IMR-90 (cell line): ENCODE results near the gene CARD10. TPM values are rescaled to one million over a fixed set of nuclear protein-coding genes. Genes with fewer than 3 reads are reported as not detected.

Experiments
- ATAC-seq: fragments of 200-7000 bp; cut with Tn5 transposase; 2 replicates; pipeline ENCODE4 v1.9.1; 2020; ENCODE audit warnings: low read depth, mild to moderate bottlenecking, moderate library complexity
- BruUV-seq: library from RNA; stranded (reverse); fragments of 400-500 nt; replicated peaks from 2 replicates; lab custom pipeline; 2021; lab: Mats Ljungman, UMichigan
- CTCF ChIA-PET: fragments of 300-600 bp; formaldehyde crosslinking; extraction: SDS; loops from one replicate; lab custom pipeline; 2021; ENCODE audit warnings: antibody characterized with exemption; lab: Yijun Ruan, JAX
- POLR2A ChIA-PET: fragments of 300-600 bp; sonication (Branson Sonifier 250); formaldehyde crosslinking; loops from one replicate; lab custom pipeline; 2022; ENCODE audit warnings: antibody characterized with exemption; ENCODE audit not compliant: unreplicated experiment; lab: Charles Lee
- DNase-seq: peaks from one replicate; pipeline ENCODE4 v3.0.0; 2013
- H2AFZ ChIP-seq: replicated peaks from 2 replicates; pipeline ENCODE3; 2013; ENCODE audit warnings: low read length, mild to moderate bottlenecking; ENCODE audit not compliant: poor library complexity
- H2AK5ac ChIP-seq: 2 replicates; pipeline ENCODE4 v1.6.1; 2013; ENCODE audit warnings: low read depth, low read length, inconsistent platforms
- H2AK9ac ChIP-seq: replicated peaks from 2 replicates; pipeline ENCODE3; 2013; ENCODE audit warnings: mild to moderate bottlenecking, low read depth, low read length, moderate library complexity; ENCODE audit not compliant: poor library complexity
- H2BK120ac ChIP-seq: 2 replicates; pipeline ENCODE4 v1.6.1; 2013; ENCODE audit warnings: low read depth, low read length, inconsistent platforms
- H2BK15ac ChIP-seq: 3 replicates; pipeline ENCODE4 v1.6.1; 2013; ENCODE audit warnings: low read depth, low read length, inconsistent platforms
- H2BK20ac ChIP-seq: 2 replicates; pipeline ENCODE4 v1.6.1; 2013; ENCODE audit warnings: low read depth, mild to moderate bottlenecking, inconsistent platforms, low read length, moderate library complexity
- H2BK5ac ChIP-seq: 2 replicates; pipeline ENCODE4 v1.6.1; 2013; ENCODE audit warnings: mild to moderate bottlenecking, low read depth, low read length, inconsistent platforms; ENCODE audit not compliant: poor library complexity, severe bottlenecking
- H3K14ac ChIP-seq: replicated peaks from 2 replicates; pipeline ENCODE4 v1.6.1; 2013; ENCODE audit warnings: low read depth, low read length, inconsistent platforms
- H3K18ac ChIP-seq: 2 replicates; pipeline ENCODE4 v1.6.1; 2013; ENCODE audit warnings: low read depth, low read length, control low read depth
- H3K23ac ChIP-seq: 2 replicates; pipeline ENCODE4 v1.6.1; 2013; ENCODE audit warnings: low read depth, low read length, inconsistent platforms
- H3K27ac ChIP-seq: 2 replicates; pipeline ENCODE4 v1.5.1; 2013; ENCODE audit warnings: mild to moderate bottlenecking, control low read depth, low read length; ENCODE audit not compliant: insufficient read depth
- H3K27me3 ChIP-seq: 2 replicates; pipeline ENCODE4 v1.6.1; 2013; ENCODE audit warnings: low read length; ENCODE audit not compliant: control insufficient read depth, insufficient read depth
- H3K36me3 ChIP-seq: 2 replicates; pipeline ENCODE4 v1.6.1; 2013; ENCODE audit warnings: low read length, mixed read lengths; ENCODE audit not compliant: control insufficient read depth, insufficient read depth
- H3K4ac ChIP-seq: 2 replicates; pipeline ENCODE4 v1.6.1; 2013; ENCODE audit warnings: low read depth, low read length, inconsistent platforms
- H3K4me1 ChIP-seq: 2 replicates; pipeline ENCODE4 v1.6.1; 2013; ENCODE audit warnings: low read length, mixed read lengths; ENCODE audit not compliant: control insufficient read depth, insufficient read depth
- H3K4me2 ChIP-seq: 2 replicates; pipeline ENCODE4 v1.6.1; 2013; ENCODE audit warnings: low read depth, mild to moderate bottlenecking, control low read depth, low read length, moderate library complexity
- H3K4me3 ChIP-seq: 2 replicates; pipeline ENCODE4 v1.5.1; 2013; ENCODE audit warnings: low read depth, mild to moderate bottlenecking, control low read depth, low read length, moderate library complexity; ENCODE audit not compliant: insufficient read depth
- H3K56ac ChIP-seq: 2 replicates; pipeline ENCODE4 v1.6.1; 2013; ENCODE audit warnings: low read length, inconsistent platforms; ENCODE audit not compliant: insufficient read depth; ENCODE audit errors: extremely low read depth
- H3K79me1 ChIP-seq, 2 experiments: 2 replicates each; pipeline ENCODE4 v1.6.1; 2013; ENCODE audit warnings: low read length in 2 of 2, inconsistent platforms in 1 of 2, low read depth in 1 of 2
- H3K9ac ChIP-seq: 2 replicates; pipeline ENCODE4 v1.6.1; 2013; ENCODE audit warnings: low read depth, low read length, control low read depth
- H3K9me1 ChIP-seq: 2 replicates; pipeline ENCODE4 v1.6.1; 2013; ENCODE audit warnings: low read length, inconsistent platforms; ENCODE audit not compliant: insufficient read depth
- H3K9me3 ChIP-seq: 2 replicates; pipeline ENCODE4 v1.6.1; 2013; ENCODE audit warnings: low read length; ENCODE audit not compliant: control insufficient read depth, insufficient read depth
- H4K20me1 ChIP-seq: 2 replicates; pipeline ENCODE4 v1.6.1; 2013; ENCODE audit warnings: low read length, inconsistent platforms; ENCODE audit not compliant: insufficient read depth
- H4K5ac ChIP-seq: 2 replicates; pipeline ENCODE4 v1.6.1; 2013; ENCODE audit warnings: mild to moderate bottlenecking, low read depth, low read length, control low read depth
- H4K8ac ChIP-seq, 2 experiments: 2 replicates each; pipeline ENCODE4 v1.6.1; 2013; ENCODE audit warnings: low read depth in 2 of 2, low read length in 2 of 2, control low read depth in 1 of 2, inconsistent platforms in 1 of 2
- H4K91ac ChIP-seq: 2 replicates; pipeline ENCODE4 v1.6.1; 2013; ENCODE audit warnings: low read depth, low read length, inconsistent platforms; ENCODE audit not compliant: insufficient read depth
- BHLHE40 ChIP-seq: fragments of 150-350 bp; IDR thresholded peaks from 2 replicates; pipeline ENCODE4 v1.6.1; 2016; ENCODE audit warnings: mild to moderate bottlenecking, low read depth, low read length
- CEBPB ChIP-seq: IDR thresholded peaks from 2 replicates; pipeline ENCODE4 v1.6.1; 2012; ENCODE audit warnings: low read depth, low read length, improper control_type of control experiment
- ELK1 ChIP-seq: fragments of 150-350 bp; IDR thresholded peaks from 2 replicates; pipeline ENCODE4 v1.6.1; 2016; ENCODE audit warnings: low read depth, mild to moderate bottlenecking, low read length, moderate library complexity, borderline replicate concordance
- MAZ ChIP-seq: IDR thresholded peaks from 2 replicates; pipeline ENCODE4 v1.6.1; 2012; ENCODE audit warnings: low read depth, mild to moderate bottlenecking, low read length, improper control_type of control experiment, moderate library complexity, borderline replicate concordance
- MXI1 ChIP-seq: IDR thresholded peaks from 2 replicates; pipeline ENCODE4 v1.6.1; 2012; ENCODE audit warnings: low read depth, mild to moderate bottlenecking, low read length, moderate library complexity, borderline replicate concordance
- NFE2L2 ChIP-seq: fragments of 150-350 bp; IDR thresholded peaks from 2 replicates; pipeline ENCODE4 v1.6.1; 2016; ENCODE audit warnings: low read depth, mild to moderate bottlenecking, low read length
- POLR2A ChIP-seq: IDR thresholded peaks from 2 replicates; pipeline ENCODE4 v1.6.1; 2012; ENCODE audit warnings: mild to moderate bottlenecking, low read depth, low read length
- RAD21 ChIP-seq: IDR thresholded peaks from 2 replicates; pipeline ENCODE4 v1.6.1; 2012; ENCODE audit warnings: low read length, improper control_type of control experiment
- RCOR1 ChIP-seq: IDR thresholded peaks from 2 replicates; pipeline ENCODE4 v1.6.1; 2012; ENCODE audit warnings: mild to moderate bottlenecking, low read length, improper control_type of control experiment; ENCODE audit not compliant: insufficient replicate concordance
- SMC3 ChIP-seq: fragments of 150-350 bp; IDR thresholded peaks from 2 replicates; pipeline ENCODE4 v1.6.1; 2016; ENCODE audit warnings: low read depth, mild to moderate bottlenecking, antibody characterized with exemption, low read length, moderate library complexity
- USF2 ChIP-seq: fragments of 150-350 bp; IDR thresholded peaks from 2 replicates; pipeline ENCODE4 v1.6.1; 2017; ENCODE audit warnings: mild to moderate bottlenecking, antibody characterized with exemption, low read length, low read depth
- WGBS, 2 experiments: methylation state at CpG; one replicate each; pipeline versions ENCODE4 v1.1.5 to v1.1.7; 2013; ENCODE audit warnings: missing lambda C conversion rate in 2 of 2; ENCODE audit not compliant: insufficient read length in 1 of 2; ENCODE audit errors: extremely low coverage in 2 of 2; 5-methylcytosine and 5-hydroxymethylcytosine counted together
- dilution Hi-C: fragments of 300-500 bp; cut with HindIII; formaldehyde crosslinking; loops from one replicate; pipeline ENCODE4 v1.14.3; 2018; ENCODE audit warnings: low sequenced_read_pairs; ENCODE audit not compliant: unreplicated experiment
- in situ Hi-C: fragments of 300-500 bp; cut with MboI; formaldehyde crosslinking; loops from 3 replicates; pipeline ENCODE4 v1.14.3; 2019; ENCODE audit warnings: low sequenced_read_pairs, inconsistent platforms, mixed read lengths
- intact Hi-C: fragments of 100-400 bp; cut with micrococcal nuclease; formaldehyde crosslinking; loops from 2 replicates; pipeline ENCODE4 v1.10.0; 2022
- polyA plus RNA-seq, 3 experiments: library from polyadenylated mRNA; depleted of rRNA; stranded (reverse); fragments of >200 nt; gene quantifications; 2 replicates each; pipeline ENCODE4 v1.2.3, GENCODE V29; 2012; ENCODE audit warnings: low replicate concordance in 1 of 3
- total RNA-seq: library from RNA; depleted of rRNA; stranded (reverse); fragments of >200 nt; gene quantifications from 2 replicates; pipeline ENCODE4 v1.2.3, GENCODE V29; 2012
- TF ChIP-seq, protein P1 (sequence below): conservative IDR thresholded peaks from 2 replicates; pipeline ENCODE4 v1.5.1; 2012; ENCODE audit warnings: mild to moderate bottlenecking, low read depth, low read length, improper control_type of control experiment

The CARD10 gene
- total and polyA plus RNA-seq, 2 of the 4 experiments (the other 2 are of a cell fraction): 6.1 to 18.4 TPM

DNA sequence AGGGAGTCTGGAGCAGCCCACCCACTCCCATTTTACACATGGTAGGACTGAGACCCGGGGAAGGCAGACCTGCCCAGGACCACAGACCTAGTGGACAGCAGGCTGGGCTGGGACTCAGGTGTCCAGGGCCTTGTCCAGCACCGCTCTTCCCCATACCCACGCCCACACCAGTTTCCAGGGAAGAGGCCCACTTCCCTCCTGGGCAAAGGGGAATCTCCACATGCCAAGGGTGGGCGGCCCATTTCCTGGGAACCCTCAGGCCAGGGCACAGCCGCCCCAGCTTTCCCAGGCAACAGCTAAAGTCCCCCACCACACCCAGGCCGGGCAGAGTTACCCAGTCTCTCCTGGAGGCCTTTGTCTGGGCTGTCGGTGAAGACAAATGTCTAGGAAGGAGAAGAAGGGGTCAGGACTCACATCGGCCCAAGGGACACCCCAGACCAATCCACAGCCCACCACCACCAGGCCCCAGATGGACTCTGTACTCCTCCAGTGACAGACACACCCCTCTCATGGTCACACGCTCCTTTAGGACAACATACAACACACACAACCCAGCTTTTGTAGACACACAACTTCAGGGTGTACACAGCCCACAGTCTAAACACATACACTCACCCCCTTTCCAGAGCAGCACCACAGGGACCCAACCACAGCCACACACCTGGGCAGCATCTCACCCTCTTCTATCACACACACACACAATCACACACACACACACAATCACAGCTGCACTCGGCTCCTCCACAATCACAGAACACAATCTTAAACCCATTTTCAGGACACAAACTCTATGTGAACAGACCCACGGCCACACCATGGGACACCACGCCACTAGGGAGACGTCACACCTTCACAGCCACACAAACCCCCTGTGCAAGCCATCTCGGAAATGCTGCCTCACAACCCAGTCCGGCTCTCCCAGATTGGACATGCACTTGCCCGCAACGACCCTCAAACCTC is 38.5 kb downstream of the CARD10 start:
- Histone ChIP-seq H3K9me3 (no peaks in the 10 kb centered on the region), H2AK9ac (no peak overlapping the region), H3K27ac (no peak overlapping the region), H2AFZ (no peak overlapping the region), H3K23ac (no peak overlapping the region), H4K8ac (no peak overlapping the region), H2AK5ac (no peak overlapping the region), H2BK5ac (no peak overlapping the region), H2BK20ac (no peak overlapping the region), H3K4me1 (peaks cover 6% of the 10 kb centered on the region), H3K4me3 (no peak overlapping the region), H3K4ac (no peak overlapping the region), H3K9ac (no peak overlapping the region), H4K20me1 (no peaks in the 10 kb centered on the region), H2BK15ac (no peak overlapping the region), H3K79me1 (no peaks in the 10 kb centered on the region), H3K27me3 (peaks cover 28% of the 10 kb centered on the region), H3K18ac (no peak overlapping the region), H3K56ac (no peak overlapping the region), H3K36me3 (no peaks in the 10 kb centered on the region), H3K4me2 (no peak overlapping the region), H2BK120ac (no peak overlapping the region), H3K9me1 (no peaks in the 10 kb centered on the region), H3K14ac (no peak overlapping the region), H4K91ac (no peak overlapping the region), H4K5ac (no peak overlapping the region)
- ATAC-seq: no peak
- no peak for DNase-seq
- no TSS peak for BruUV-seq
- TF ChIP-seq MAZ: no peak
- no peak for TF ChIP-seq RCOR1
- TF ChIP-seq, protein P1, sequence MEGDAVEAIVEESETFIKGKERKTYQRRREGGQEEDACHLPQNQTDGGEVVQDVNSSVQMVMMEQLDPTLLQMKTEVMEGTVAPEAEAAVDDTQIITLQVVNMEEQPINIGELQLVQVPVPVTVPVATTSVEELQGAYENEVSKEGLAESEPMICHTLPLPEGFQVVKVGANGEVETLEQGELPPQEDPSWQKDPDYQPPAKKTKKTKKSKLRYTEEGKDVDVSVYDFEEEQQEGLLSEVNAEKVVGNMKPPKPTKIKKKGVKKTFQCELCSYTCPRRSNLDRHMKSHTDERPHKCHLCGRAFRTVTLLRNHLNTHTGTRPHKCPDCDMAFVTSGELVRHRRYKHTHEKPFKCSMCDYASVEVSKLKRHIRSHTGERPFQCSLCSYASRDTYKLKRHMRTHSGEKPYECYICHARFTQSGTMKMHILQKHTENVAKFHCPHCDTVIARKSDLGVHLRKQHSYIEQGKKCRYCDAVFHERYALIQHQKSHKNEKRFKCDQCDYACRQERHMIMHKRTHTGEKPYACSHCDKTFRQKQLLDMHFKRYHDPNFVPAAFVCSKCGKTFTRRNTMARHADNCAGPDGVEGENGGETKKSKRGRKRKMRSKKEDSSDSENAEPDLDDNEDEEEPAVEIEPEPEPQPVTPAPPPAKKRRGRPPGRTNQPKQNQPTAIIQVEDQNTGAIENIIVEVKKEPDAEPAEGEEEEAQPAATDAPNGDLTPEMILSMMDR: no peak
- no peak for TF ChIP-seq ELK1
- TF ChIP-seq CEBPB: no peak
- TF ChIP-seq BHLHE40: no peak
- TF ChIP-seq SMC3: no peak
- no peak for TF ChIP-seq POLR2A
- no peak for TF ChIP-seq MXI1
- no peak for TF ChIP-seq USF2
- TF ChIP-seq NFE2L2: no peak
- TF ChIP-seq RAD21: no peak
- WGBS, 2 experiments: 77% methylated on average over 6 of the region's 17 CpGs; no CpG with 5 or more reads in 1 of the 2 experiments
- CTCF ChIA-PET: no interaction called here
- intact Hi-C loops (no loop called here), dilution Hi-C loops (no loop called here), in situ Hi-C loops (no loop called here)
- POLR2A ChIA-PET: no interaction called here
